Panc1 (cell line): ENCODE measurements around the gene TBC1D16. TPM values are rescaled to one million over a fixed set of nuclear protein-coding genes. Genes with fewer than 3 reads are reported as not detected.
A peak's percentile ranks its signal among the peaks of the same experiment; 100 is the strongest.

Source experiments
- ATAC-seq: fragments of 200-7000 bp; cut with Tn5 transposase; 2 replicates; pipeline ENCODE4 v1.9.1; 2020; ENCODE audit warnings: mild to moderate bottlenecking, moderate library complexity
- BruUV-seq: library from RNA; stranded (reverse); fragments of 400-500 nt; replicated peaks from 2 replicates; lab custom pipeline; 2021; lab: Mats Ljungman, UMichigan
- CTCF ChIA-PET: fragments of 300-600 bp; sonication (Branson Sonifier 250); formaldehyde crosslinking; loops from one replicate; lab custom pipeline; 2022; ENCODE audit warnings: antibody characterized with exemption; lab: Charles Lee
- POLR2A ChIA-PET: fragments of 300-600 bp; sonication (Branson Sonifier 250); formaldehyde crosslinking; loops from one replicate; lab custom pipeline; 2022; ENCODE audit warnings: antibody characterized with exemption; lab: Charles Lee
- DNase-seq: peaks from one replicate; pipeline ENCODE4 v3.0.0-alpha.2; 2010; ENCODE audit warnings: low read depth, low spot score
- H3K27ac ChIP-seq: 2 replicates; pipeline ENCODE4 v1.5.1; 2011; ENCODE audit warnings: mild to moderate bottlenecking, low read length, inconsistent platforms
- H3K27me3 ChIP-seq: fragments of 200-500 bp; sonication (Bioruptor generic); 2 replicates; pipeline ENCODE4 v1.6.0; 2014; ENCODE audit warnings: low read length, inconsistent platforms; ENCODE audit not compliant: control insufficient read depth, insufficient read depth
- H3K36me3 ChIP-seq: fragments of 200-500 bp; sonication (Bioruptor generic); 2 replicates; pipeline ENCODE4 v1.5.1; 2014; ENCODE audit warnings: inconsistent platforms, mild to moderate bottlenecking, low read length, moderate library complexity; ENCODE audit not compliant: control insufficient read depth, insufficient read depth
- H3K4me1 ChIP-seq: 2 replicates; pipeline ENCODE4 v1.5.1; 2011; ENCODE audit warnings: inconsistent platforms, mild to moderate bottlenecking, low read length, moderate library complexity; ENCODE audit not compliant: control insufficient read depth, insufficient read depth
- H3K4me3 ChIP-seq, 2 experiments: 2 replicates each; pipeline ENCODE4 v1.5.1; 2011 to 2012; ENCODE audit warnings: low read depth in 2 of 2, low read length in 2 of 2, mild to moderate bottlenecking in 2 of 2, inconsistent platforms in 1 of 2, moderate library complexity in 1 of 2
- H3K9me3 ChIP-seq: fragments of 200-500 bp; sonication (Bioruptor generic); 2 replicates; pipeline ENCODE4 v1.5.1; 2014; ENCODE audit warnings: low read depth, mild to moderate bottlenecking, inconsistent platforms, low read length, moderate library complexity; ENCODE audit not compliant: control insufficient read depth, insufficient read depth
- CTCF ChIP-seq: fragments of 450-650 bp; IDR thresholded peaks from 2 replicates; pipeline ENCODE4 v1.5.1; 2017; ENCODE audit warnings: mild to moderate bottlenecking
- POLR2AphosphoS5 ChIP-seq: IDR thresholded peaks from 2 replicates; pipeline ENCODE4 v1.6.1; 2012; ENCODE audit warnings: mild to moderate bottlenecking, low read depth, low read length, moderate library complexity
- REST ChIP-seq, 2 experiments: IDR thresholded peaks; 2 replicates each; pipeline ENCODE4 v1.6.1; 2011 to 2012; ENCODE audit warnings: low read depth in 2 of 2, control low read depth in 1 of 2, low read length in 1 of 2, mild to moderate bottlenecking in 1 of 2, moderate library complexity in 1 of 2; ENCODE audit not compliant: insufficient read depth in 1 of 2
- SIN3A ChIP-seq: IDR thresholded peaks from 2 replicates; pipeline ENCODE4 v1.6.1; 2012; ENCODE audit warnings: low read depth, mild to moderate bottlenecking, low read length, moderate library complexity, borderline replicate concordance; ENCODE audit not compliant: insufficient read depth
- TCF7L2 ChIP-seq: IDR thresholded peaks from 2 replicates; pipeline ENCODE4 v1.6.1; 2011; ENCODE audit warnings: mild to moderate bottlenecking, low read depth, low read length, inconsistent platforms
- in situ Hi-C: cut with HindIII; loops from 2 replicates; pipeline ENCODE4 v1.10.0; 2016; ENCODE audit warnings: low sequenced_read_pairs, low pct_unique_long_range_greater_than_20kb
- intact Hi-C: fragments of 100-400 bp; cut with micrococcal nuclease; formaldehyde crosslinking; loops from one replicate; pipeline ENCODE4 v1.10.0; 2022; ENCODE audit not compliant: unreplicated experiment
- total RNA-seq: library from RNA; stranded (reverse); gene quantifications from one replicate; pipeline ENCODE4 v1.2.1, GENCODE V29; 2021; ENCODE audit not compliant: unreplicated experiment

The TBC1D16 gene
- total RNA-seq, 1 experiment from 2014 or later = 41.6 TPM

GRCh38 chr17:80071116-80071841 is 35.6 kb upstream of the TBC1D16 start:
- ChIA-PET CTCF (no interaction called here), POLR2A (interaction anchor here (0.6 kb wide), 1 partner anchor 152 kb away, joined by 7 read pairs; no protein-coding TSS in a partner anchor)
- Histone ChIP-seq H3K9me3 (no peaks in the 10 kb centered on the region), H3K27ac (peak overlapping the region; percentile 88), H3K4me1 (peaks cover 29% of the 10 kb centered on the region), H3K4me3 (peak overlapping the region; percentile 25 to 45), H3K36me3 (no peaks in the 10 kb centered on the region), H3K27me3 (no peaks in the 10 kb centered on the region)
- in situ Hi-C loops = no loop called here
- no TSS peak for BruUV-seq
- ATAC-seq (peak; percentile 71), DNase-seq (no peak)
- intact Hi-C loops = no loop called here
- no peak for TF ChIP-seq REST (IDR thresholded peaks at IDR 0.05; ENCODE audit: insufficient read depth in 1 of 2, low read depth in 2 of 2, low read length in 1 of 2)

- H3K4me1 ChIP-seq = peaks cover 34% of the 10 kb centered on the region
- CTCF ChIA-PET = no interaction called here
- H3K4me3 ChIP-seq = peak overlapping the region; percentile 25 to 45
- DNase-seq (no peak), ATAC-seq (peak; percentile 59)
- intact Hi-C loops (no loop called here), in situ Hi-C loops (no loop called here)
- TF ChIP-seq CTCF (no peak), POLR2AphosphoS5 (no peak), TCF7L2 (no peak), REST (IDR thresholded peaks at IDR 0.05; ENCODE audit: insufficient read depth in 1 of 2, low read depth in 2 of 2, low read length in 1 of 2) (no peak), SIN3A (no peak)
- H3K36me3 ChIP-seq = no peaks in the 10 kb centered on the region
- no peaks in the 10 kb centered on the region for H3K9me3 ChIP-seq
- POLR2A ChIA-PET = no interaction called here
- peak overlapping the region; percentile 88 for H3K27ac ChIP-seq
- BruUV-seq = no TSS peak
- no peaks in the 10 kb centered on the region for H3K27me3 ChIP-seq
Observed at GRCh38 chr17:80070375-80071115, 34.9 kb upstream of the TBC1D16 start.
